ENCODE results near the gene PLEKHG4. TPM values are rescaled to one million over a fixed set of nuclear protein-coding genes. Genes with fewer than 3 reads are reported as not detected.

The PLEKHG4 gene
- total and polyA plus RNA-seq, 7 donors = 1.4 to 7.9 (median 3.5) TPM

GRCh38 chr16:67269766-67270165 lies 9.6 kb upstream of the PLEKHG4 start:
- peaks cover 0 to 15% (median 0%) of the 10 kb centered on the region in 3 donors for H3K27me3 ChIP-seq
- H3K9me3 ChIP-seq = no peaks in the 10 kb centered on the region
- H3K27ac ChIP-seq = no peak overlapping the region
- no peaks in the 10 kb centered on the region for H3K36me3 ChIP-seq
- TF ChIP-seq POLR2AphosphoS5 (IDR thresholded peaks at IDR 0.05) (no peak), POLR2A (IDR thresholded peaks at IDR 0.05) (no peak), CTCF (IDR thresholded peaks at IDR 0.05) (no peak), EP300 (IDR thresholded peaks at IDR 0.05) (no peak)
- H3K4me3 ChIP-seq = no peak overlapping the region
- intact Hi-C loops (cut with DNase I) = no loop called here
- 24 to 60% methylated on average over 5 of the region's 5 CpGs for WGBS, 2 donors
- H3K4me1 ChIP-seq = no peaks in the 10 kb centered on the region
- DNase-seq = peak; percentile 59

- Histone ChIP-seq H3K36me3 (no peaks in the 10 kb centered on the region), H3K4me1 (no peaks in the 10 kb centered on the region), H3K4me3 (no peak overlapping the region), H3K9me3 (no peaks in the 10 kb centered on the region), H3K27me3 (peaks cover 0 to 15% (median 0%) of the 10 kb centered on the region in 3 donors), H3K27ac (no peak overlapping the region)
- WGBS, 2 donors = 74 to 84% methylated on average over 11 of the region's 11 CpGs
- DNase-seq = peak; percentile 56
- TF ChIP-seq CTCF (IDR thresholded peaks at IDR 0.05) = no peak
- no peak for TF ChIP-seq POLR2AphosphoS5 (IDR thresholded peaks at IDR 0.05)
- TF ChIP-seq POLR2A (IDR thresholded peaks at IDR 0.05) = no peak
- TF ChIP-seq EP300 (IDR thresholded peaks at IDR 0.05) = no peak
- intact Hi-C loops (cut with DNase I) = no loop called here
Measured at GRCh38 chr16:67270931-67271338, 8.4 kb upstream of the PLEKHG4 start.

GRCh38 chr16:67271446-67271845 lies 7.9 kb upstream of the PLEKHG4 start:
- Histone ChIP-seq H3K4me1 (no peaks in the 10 kb centered on the region), H3K27me3 (peaks cover 0 to 15% (median 0%) of the 10 kb centered on the region in 3 donors), H3K36me3 (no peaks in the 10 kb centered on the region), H3K4me3 (no peak overlapping the region), H3K9me3 (no peaks in the 10 kb centered on the region), H3K27ac (no peak overlapping the region)
- intact Hi-C loops (cut with DNase I) = no loop called here
- DNase-seq = peak; percentile 48
- TF ChIP-seq CTCF (IDR thresholded peaks at IDR 0.05) (no peak), POLR2A (IDR thresholded peaks at IDR 0.05) (no peak), POLR2AphosphoS5 (IDR thresholded peaks at IDR 0.05) (no peak), EP300 (IDR thresholded peaks at IDR 0.05) (no peak)
- WGBS, 2 donors = 88 to 91% methylated on average over 4 of the region's 4 CpGs

GRCh38 chr16:67275321-67275720 lies 4.0 kb upstream of the PLEKHG4 start:
- Histone ChIP-seq H3K9me3 (no peaks in the 10 kb centered on the region), H3K4me3 (no peak overlapping the region), H3K27me3 (peaks cover 0 to 5% (median 5%) of the 10 kb centered on the region in 3 donors), H3K36me3 (no peaks in the 10 kb centered on the region), H3K27ac (no peak overlapping the region), H3K4me1 (peaks cover 0 to 31% (median 12%) of the 10 kb centered on the region in 4 donors)
- intact Hi-C loops (cut with DNase I) = loop anchor here (5.0 kb wide), 1 partner anchor 122 kb away; no protein-coding TSS in a partner anchor
- no peak for TF ChIP-seq EP300 (IDR thresholded peaks at IDR 0.05)
- TF ChIP-seq POLR2AphosphoS5 (IDR thresholded peaks at IDR 0.05) = no peak
- TF ChIP-seq CTCF (IDR thresholded peaks at IDR 0.05) = no peak
- 47 to 86% methylated on average over 2 of the region's 2 CpGs for WGBS, 2 donors
- no peak for DNase-seq

Data from sigmoid colon (tissue), 7 donors.